Suppressor macrophage (primary cell): Measurements from ENCODE around the gene UTS2B.

Experiments
- DNase-seq, 4 experiments: peaks; one replicate each; pipeline ENCODE4 v3.0.0-alpha.2; 2020 to 2022

UTS2B gene

GRCh38 chr3:191352014-191352413, 21.7 kb upstream of the UTS2B start:
- no peak for DNase-seq

- no peak for DNase-seq
These were observed 20.2 kb upstream of the UTS2B start for GRCh38 chr3:191350396-191351090.

GRCh38 chr3:191348098-191348497, 17.8 kb upstream of the UTS2B start:
- no peak for DNase-seq

GRCh38 chr3:191347228-191347627, 16.9 kb upstream of the UTS2B start:
- no peak for DNase-seq

- DNase-seq: no peak
These were observed 15.0 kb upstream of the UTS2B start for GRCh38 chr3:191345334-191345733.

GRCh38 chr3:191343913-191344312, 13.6 kb upstream of the UTS2B start:
- DNase-seq: no peak

GRCh38 chr3:191343115-191343514, 12.8 kb upstream of the UTS2B start:
- DNase-seq: no peak

- DNase-seq: no peak
These were observed 12.1 kb upstream of the UTS2B start for GRCh38 chr3:191342411-191342810.

- no peak for DNase-seq
These were observed 11.7 kb upstream of the UTS2B start for GRCh38 chr3:191342006-191342405.

GRCh38 chr3:191340966-191341365, 10.6 kb upstream of the UTS2B start:
- no peak for DNase-seq

GRCh38 chr3:191340351-191340750, 10.0 kb upstream of the UTS2B start:
- DNase-seq: no peak

GRCh38 chr3:191339316-191339917, 9.1 kb upstream of the UTS2B start:
- DNase-seq: peak in 1 of 4 experiments; percentile 11

GRCh38 chr3:191338177-191338488, 7.8 kb upstream of the UTS2B start:
- no peak for DNase-seq

- no peak for DNase-seq
These were observed 6.5 kb upstream of the UTS2B start for GRCh38 chr3:191336833-191337232.

- DNase-seq: peak in 2 of 4 experiments; percentile 17 to 20
These were observed 4.1 kb upstream of the UTS2B start for GRCh38 chr3:191334346-191334893.

GRCh38 chr3:191333298-191333880, 3.1 kb upstream of the UTS2B start:
- DNase-seq: no peak

GRCh38 chr3:191331388-191331787, 1.1 kb upstream of the UTS2B start:
- peak in 1 of 4 experiments; percentile 6 for DNase-seq

- DNase-seq: no peak
These were observed 263 bp upstream of the UTS2B start for GRCh38 chr3:191330530-191331048.

GRCh38 chr3:191328962-191329653, 1.2 kb downstream of the UTS2B start, which contains the start of gene CCDC50:
Gene CCDC50, plus strand, starts transcription at chr3:191329394. Its CDS starts 281 bp downstream, at chr3:191329675.
- peak; percentile 52 to 79 (median 62) for DNase-seq

- DNase-seq: peak in 1 of 4 experiments; percentile 1
These were observed 1.9 kb downstream of the UTS2B start for GRCh38 chr3:191328383-191328961.

GRCh38 chr3:191327526-191327925, 2.8 kb downstream of the UTS2B start:
- no peak for DNase-seq

- DNase-seq: no peak
These were observed 5.4 kb downstream of the UTS2B start for GRCh38 chr3:191324936-191325335.
